Measurements from ENCODE around the gene SPART.
"Not testable (repeated sequence)": the region's sequence is repeated elsewhere in the genome, so short reads cannot be mapped to it uniquely, and the experiment has no call there.

Gene SPART

DNA sequence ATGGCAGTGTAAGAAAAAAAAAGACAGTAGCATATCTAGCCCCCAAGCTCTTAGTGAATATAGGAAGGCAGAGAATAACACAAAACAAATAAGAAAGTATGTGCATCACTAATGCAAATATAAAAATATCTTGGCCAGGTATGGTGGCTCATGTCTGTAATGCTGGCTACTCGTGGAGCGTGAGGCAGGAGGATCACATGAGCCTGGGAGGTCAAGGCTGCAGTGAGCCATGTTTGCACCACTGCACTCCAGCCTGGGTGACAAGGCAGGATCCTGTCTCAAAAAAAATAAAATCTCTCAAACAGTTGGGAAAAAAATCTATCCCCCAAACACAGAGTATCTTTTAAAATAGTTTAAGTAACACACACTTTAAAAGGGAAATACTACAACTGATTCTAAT is 17.4 kb downstream of the SPART start:
- H3K9me3 ChIP-seq: no peaks in the 10 kb centered on the region
- H3K27ac ChIP-seq: no peak overlapping the region
- H3K36me3 ChIP-seq: peaks cover 69% of the 10 kb centered on the region
- H3K27me3 ChIP-seq: no peaks in the 10 kb centered on the region
- no peak overlapping the region for H3K4me3 ChIP-seq (ENCODE audit: low read depth in 1 of 2, low read length in 1 of 2)
- H3K4me1 ChIP-seq (ENCODE audit: control insufficient read depth in 1 of 2, insufficient read depth in 1 of 2, low read depth in 1 of 2, low read length in 1 of 2): no peaks in the 10 kb centered on the region
- TF ChIP-seq, protein P1, sequence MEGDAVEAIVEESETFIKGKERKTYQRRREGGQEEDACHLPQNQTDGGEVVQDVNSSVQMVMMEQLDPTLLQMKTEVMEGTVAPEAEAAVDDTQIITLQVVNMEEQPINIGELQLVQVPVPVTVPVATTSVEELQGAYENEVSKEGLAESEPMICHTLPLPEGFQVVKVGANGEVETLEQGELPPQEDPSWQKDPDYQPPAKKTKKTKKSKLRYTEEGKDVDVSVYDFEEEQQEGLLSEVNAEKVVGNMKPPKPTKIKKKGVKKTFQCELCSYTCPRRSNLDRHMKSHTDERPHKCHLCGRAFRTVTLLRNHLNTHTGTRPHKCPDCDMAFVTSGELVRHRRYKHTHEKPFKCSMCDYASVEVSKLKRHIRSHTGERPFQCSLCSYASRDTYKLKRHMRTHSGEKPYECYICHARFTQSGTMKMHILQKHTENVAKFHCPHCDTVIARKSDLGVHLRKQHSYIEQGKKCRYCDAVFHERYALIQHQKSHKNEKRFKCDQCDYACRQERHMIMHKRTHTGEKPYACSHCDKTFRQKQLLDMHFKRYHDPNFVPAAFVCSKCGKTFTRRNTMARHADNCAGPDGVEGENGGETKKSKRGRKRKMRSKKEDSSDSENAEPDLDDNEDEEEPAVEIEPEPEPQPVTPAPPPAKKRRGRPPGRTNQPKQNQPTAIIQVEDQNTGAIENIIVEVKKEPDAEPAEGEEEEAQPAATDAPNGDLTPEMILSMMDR (IDR thresholded peaks at IDR 0.05): no peak

DNA sequence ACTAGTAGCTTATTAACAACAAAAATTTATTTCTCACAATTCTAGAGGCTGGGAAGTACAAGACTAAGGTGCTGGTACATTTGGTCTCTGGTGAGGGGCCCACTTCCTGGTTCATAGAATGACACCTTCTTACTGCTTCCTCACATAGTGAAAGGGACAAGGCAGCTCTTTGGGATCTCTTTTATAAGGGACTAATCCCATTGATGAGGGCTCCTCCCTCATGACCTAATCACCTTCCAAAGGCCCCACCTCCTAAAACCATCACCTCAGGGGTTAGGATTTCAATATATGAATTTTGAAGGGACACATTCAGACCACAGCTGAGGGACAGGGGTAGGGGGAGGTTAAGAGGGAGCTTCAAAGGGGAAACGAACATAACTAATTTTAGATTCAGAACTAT is 20.3 kb downstream of the SPART start:
- Histone ChIP-seq H3K27ac (no peak overlapping the region), H3K4me1 (ENCODE audit: control insufficient read depth in 1 of 2, insufficient read depth in 1 of 2, low read depth in 1 of 2, low read length in 1 of 2) (no peaks in the 10 kb centered on the region), H3K9me3 (no peaks in the 10 kb centered on the region), H3K4me3 (ENCODE audit: low read depth in 1 of 2, low read length in 1 of 2) (no peak overlapping the region), H3K27me3 (no peaks in the 10 kb centered on the region), H3K36me3 (peaks cover 82% of the 10 kb centered on the region)
- TF ChIP-seq, protein P1 (IDR thresholded peaks at IDR 0.05): no peak

DNA sequence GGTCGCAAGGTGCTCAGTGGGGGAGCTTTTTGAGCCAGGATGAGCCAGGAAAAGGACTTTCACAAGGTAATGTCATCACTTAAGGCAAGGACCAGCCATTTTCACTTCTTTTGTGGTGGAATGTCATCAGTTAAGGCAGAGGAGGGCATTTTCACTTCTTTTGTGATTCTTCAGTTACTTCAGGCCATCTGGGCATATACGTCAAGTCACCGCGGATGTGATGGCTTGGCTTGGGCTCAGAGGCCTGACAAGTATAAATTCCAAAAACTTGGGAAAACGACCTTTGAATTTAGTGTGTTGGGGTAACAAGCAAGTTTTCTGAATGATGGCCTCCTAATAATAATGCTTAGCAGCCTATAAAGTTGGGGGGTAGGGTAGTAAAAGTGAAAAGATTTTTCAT is 21.3 kb downstream of the SPART start:
- H3K27me3 ChIP-seq; H3K9me3 ChIP-seq; H3K4me3 ChIP-seq (ENCODE audit: low read depth in 1 of 2, low read length in 1 of 2); H3K27ac ChIP-seq; H3K4me1 ChIP-seq (ENCODE audit: control insufficient read depth in 1 of 2, insufficient read depth in 1 of 2, low read depth in 1 of 2, low read length in 1 of 2): not testable (repeated sequence)
- peaks cover 73% of the 10 kb centered on the region for H3K36me3 ChIP-seq

DNA sequence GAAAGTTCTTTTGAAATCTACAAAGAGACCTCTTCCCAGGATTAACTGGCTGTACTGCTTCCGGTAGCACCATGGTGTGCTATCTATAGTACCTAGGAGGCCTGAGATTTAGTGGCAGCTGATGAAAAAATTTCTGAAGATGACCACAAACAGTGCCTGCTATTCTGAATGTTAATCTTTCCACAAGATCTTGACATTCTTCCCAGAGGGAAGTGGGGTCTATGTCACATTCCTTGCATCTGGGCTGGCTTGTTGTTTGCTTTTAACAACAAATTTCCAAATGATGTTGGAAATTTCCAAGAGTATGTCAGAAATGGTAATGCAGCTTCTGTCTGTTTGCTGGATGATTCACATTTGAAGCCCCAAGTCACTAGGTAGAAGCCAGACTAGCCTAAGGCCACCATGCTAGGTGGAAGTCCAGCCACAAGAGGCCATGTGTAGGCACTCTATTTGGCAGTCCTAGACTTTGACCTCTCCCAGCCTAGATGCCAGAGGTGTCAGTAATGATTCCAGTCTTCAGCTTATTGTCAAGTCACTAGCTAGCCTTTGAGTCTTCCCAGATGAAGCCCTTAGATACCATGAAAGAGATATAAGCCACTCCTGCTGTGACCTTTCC is 22.1 kb downstream of the SPART start:
- Histone ChIP-seq H3K36me3 (peaks cover 64% of the 10 kb centered on the region), H3K27me3 (no peaks in the 10 kb centered on the region), H3K27ac (no peak overlapping the region), H3K4me1 (ENCODE audit: control insufficient read depth in 1 of 2, insufficient read depth in 1 of 2, low read depth in 1 of 2, low read length in 1 of 2) (peaks cover 2 to 9% of the 10 kb centered on the region in 2 experiments), H3K9me3 (no peaks in the 10 kb centered on the region), H3K4me3 (ENCODE audit: low read depth in 1 of 2, low read length in 1 of 2) (no peak overlapping the region)
- TF ChIP-seq, protein P1 (IDR thresholded peaks at IDR 0.05): no peak

DNA sequence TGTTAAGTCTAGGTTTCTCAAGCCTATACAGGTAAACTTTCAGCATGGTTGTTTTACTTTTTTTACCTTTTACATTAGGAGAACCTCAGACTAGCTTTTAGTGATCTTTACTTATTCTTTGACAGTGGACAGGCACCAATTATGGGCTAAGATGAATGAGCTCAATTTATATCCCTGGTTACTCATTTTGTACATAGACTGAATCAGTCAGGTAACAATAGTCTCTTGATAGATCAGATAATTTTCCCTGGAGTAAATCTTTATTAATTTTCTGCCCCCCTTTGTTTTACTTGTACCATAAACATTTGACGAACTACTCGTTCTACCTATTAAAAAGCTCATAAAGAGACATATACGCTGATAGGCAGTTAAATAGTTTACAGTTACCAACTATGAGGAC is 22.8 kb downstream of the SPART start:
- H3K4me3 ChIP-seq (ENCODE audit: low read depth in 1 of 2, low read length in 1 of 2): no peak overlapping the region
- H3K9me3 ChIP-seq: no peaks in the 10 kb centered on the region
- H3K27ac ChIP-seq: no peak overlapping the region
- no peaks in the 10 kb centered on the region for H3K27me3 ChIP-seq
- TF ChIP-seq, protein P1 (IDR thresholded peaks at IDR 0.05): no peak
- peaks cover 60% of the 10 kb centered on the region for H3K36me3 ChIP-seq
- peaks cover 2 to 9% of the 10 kb centered on the region in 2 experiments for H3K4me1 ChIP-seq (ENCODE audit: control insufficient read depth in 1 of 2, insufficient read depth in 1 of 2, low read depth in 1 of 2, low read length in 1 of 2)

DNA sequence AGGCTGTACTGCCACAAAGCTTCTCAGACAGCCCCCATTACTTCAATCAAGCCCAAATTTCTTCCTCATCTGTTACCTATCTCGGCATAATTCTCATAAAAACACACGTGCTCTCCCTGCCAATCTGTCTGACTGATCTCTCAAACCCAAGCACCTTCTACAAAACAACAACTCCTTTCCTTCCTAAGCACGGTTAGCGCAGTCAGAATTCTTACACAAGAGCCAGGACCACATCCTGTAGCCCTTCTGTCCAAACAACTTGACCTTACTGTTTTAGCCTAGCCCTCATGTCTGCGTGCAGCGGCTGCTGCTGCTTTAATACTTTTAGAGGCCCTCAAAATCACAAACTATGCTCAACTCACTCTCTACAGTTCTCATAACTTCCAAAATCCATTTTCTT is 26.4 kb downstream of the SPART start:
- not testable (repeated sequence) for H3K9me3 ChIP-seq; H3K4me1 ChIP-seq (ENCODE audit: control insufficient read depth in 1 of 2, insufficient read depth in 1 of 2, low read depth in 1 of 2, low read length in 1 of 2); H3K27me3 ChIP-seq; H3K4me3 ChIP-seq (ENCODE audit: low read depth in 1 of 2, low read length in 1 of 2)
- Histone ChIP-seq H3K27ac (peak overlapping the region; percentile 65), H3K36me3 (peaks cover 28% of the 10 kb centered on the region)
